HEK293 (cell line): Measurements from ENCODE around the gene GALNT6.
"Not testable (repeated sequence)": the region's sequence is repeated elsewhere in the genome, so short reads cannot be mapped to it uniquely, and the experiment has no call there.

ENCODE experiments used
- CTCF ChIA-PET: fragments of 350-600 bp; formaldehyde crosslinking; extraction: SDS; loops from one replicate; lab custom pipeline; 2021; ENCODE audit warnings: antibody characterized with exemption; lab: Yijun Ruan, JAX
- POLR2A ChIA-PET: fragments of 300-600 bp; formaldehyde crosslinking; extraction: SDS; loops from one replicate; lab custom pipeline; 2020; ENCODE audit warnings: antibody characterized with exemption, inconsistent platforms; lab: Yijun Ruan, JAX
- H3K27ac ChIP-seq: fragments of 200-500 bp; sonication (Bioruptor generic); 2 replicates; pipeline ENCODE4 v1.5.1; 2014; ENCODE audit warnings: low read depth, low read length, control low read depth, inconsistent platforms; ENCODE audit errors: extremely low read depth
- H3K36me3 ChIP-seq, 2 experiments: fragments of 200-500 bp in 1 of 2; sonication (Bioruptor generic) in 1 of 2; 1 replicate in 1 of 2; 2 replicates in 1 of 2; pipeline ENCODE4 v1.5.1; 2014 to 2017; ENCODE audit warnings: inconsistent platforms in 2 of 2, low read length in 2 of 2; ENCODE audit not compliant: control insufficient read depth in 2 of 2, insufficient read depth in 1 of 2
- H3K4me1 ChIP-seq: fragments of 200-500 bp; sonication (Bioruptor generic); 2 replicates; pipeline ENCODE4 v1.5.1; 2014; ENCODE audit warnings: mild to moderate bottlenecking, low read length, inconsistent platforms; ENCODE audit not compliant: control insufficient read depth, insufficient read depth
- H3K4me3 ChIP-seq: 2 replicates; pipeline ENCODE4 v1.5.1; 2011; ENCODE audit warnings: low read depth, mild to moderate bottlenecking, control low read depth, low read length, moderate library complexity
- H3K9me3 ChIP-seq: fragments of 200-500 bp; sonication (Bioruptor generic); 2 replicates; pipeline ENCODE4 v1.5.1; 2014; ENCODE audit warnings: low read depth, low read length, inconsistent platforms; ENCODE audit not compliant: control insufficient read depth, insufficient read depth
- HOXA7 ChIP-seq: sonication (generic); formaldehyde crosslinking; IDR thresholded peaks from 2 replicates; pipeline ENCODE4 v1.8.1; 2022; ENCODE audit warnings: missing genetic modification reagents, borderline replicate concordance
- KLF8 ChIP-seq: fragments of 450-650 bp; formaldehyde crosslinking; IDR thresholded peaks from 2 replicates; pipeline ENCODE4 v1.5.1; 2016; ENCODE audit warnings: missing biosample characterization, missing genetic modification characterization
- PRDM1 ChIP-seq: fragments of 450-650 bp; formaldehyde crosslinking; IDR thresholded peaks from 2 replicates; pipeline ENCODE4; 2016; ENCODE audit warnings: missing biosample characterization, missing genetic modification characterization
- SP7 ChIP-seq: fragments of 450-650 bp; formaldehyde crosslinking; IDR thresholded peaks from 2 replicates; pipeline ENCODE4 v1.5.1; 2016; ENCODE audit warnings: missing biosample characterization, missing genetic modification characterization
- ZBTB17 ChIP-seq: fragments of 450-650 bp; formaldehyde crosslinking; IDR thresholded peaks from 2 replicates; pipeline ENCODE4 v1.5.1; 2016; ENCODE audit warnings: missing biosample characterization, missing genetic modification characterization
- ZBTB20 ChIP-seq: fragments of 450-650 bp; formaldehyde crosslinking; IDR thresholded peaks from 2 replicates; pipeline ENCODE4 v1.5.1; 2016; ENCODE audit warnings: missing biosample characterization, missing genetic modification characterization
- ZIC2 ChIP-seq: fragments of 450-650 bp; formaldehyde crosslinking; IDR thresholded peaks from 2 replicates; pipeline ENCODE4 v1.5.1; 2016; ENCODE audit warnings: missing biosample characterization, missing genetic modification characterization
- ZNF2 ChIP-seq: fragments of 450-650 bp; formaldehyde crosslinking; IDR thresholded peaks from 2 replicates; pipeline ENCODE4 v1.5.1; 2016; ENCODE audit warnings: missing biosample characterization, missing genetic modification characterization
- ZNF350 ChIP-seq: fragments of 450-650 bp; formaldehyde crosslinking; IDR thresholded peaks from 2 replicates; pipeline ENCODE4 v1.5.0; 2017; ENCODE audit warnings: missing biosample characterization, mild to moderate bottlenecking, missing genetic modification characterization
- ZNF366 ChIP-seq: fragments of 450-650 bp; formaldehyde crosslinking; conservative IDR thresholded peaks from 2 replicates; pipeline ENCODE4 v1.5.1; 2016; ENCODE audit warnings: missing biosample characterization, missing genetic modification characterization
- ZNF473 ChIP-seq: fragments of 450-650 bp; formaldehyde crosslinking; IDR thresholded peaks from 2 replicates; pipeline ENCODE4 v1.5.1; 2017; ENCODE audit warnings: missing biosample characterization, missing genetic modification characterization
- ZNF600 ChIP-seq: fragments of 450-650 bp; formaldehyde crosslinking; IDR thresholded peaks from 2 replicates; pipeline ENCODE4 v1.5.1; 2016; ENCODE audit warnings: missing biosample characterization, missing genetic modification characterization
- ZNF629 ChIP-seq: fragments of 450-650 bp; formaldehyde crosslinking; IDR thresholded peaks from 2 replicates; pipeline ENCODE4 v1.5.1; 2017; ENCODE audit warnings: missing biosample characterization, missing genetic modification characterization
- ZNF654 ChIP-seq: fragments of 450-650 bp; formaldehyde crosslinking; IDR thresholded peaks from 2 replicates; pipeline ENCODE4 v1.5.1; 2016; ENCODE audit warnings: low read depth, missing biosample characterization, missing genetic modification characterization
- TF ChIP-seq, protein P1 (sequence below): fragments of 450-650 bp; formaldehyde crosslinking; IDR thresholded peaks from 2 replicates; pipeline ENCODE4 v1.5.1; 2016; ENCODE audit warnings: missing biosample characterization, missing genetic modification characterization
- TF ChIP-seq, protein P2 (sequence below): fragments of 450-650 bp; formaldehyde crosslinking; optimal IDR thresholded peaks from 2 replicates; pipeline ENCODE3; 2016; ENCODE audit warnings: missing biosample characterization, mild to moderate bottlenecking, missing genetic modification characterization
- TF ChIP-seq, protein P3 (sequence below): fragments of 450-650 bp; formaldehyde crosslinking; IDR thresholded peaks from 2 replicates; pipeline ENCODE4 v1.5.1; 2016; ENCODE audit warnings: missing biosample characterization, missing genetic modification characterization
- TF ChIP-seq, protein P4 (sequence below): fragments of 450-650 bp; formaldehyde crosslinking; IDR thresholded peaks from 2 replicates; pipeline ENCODE4 v1.5.1; 2016; ENCODE audit warnings: missing biosample characterization, missing genetic modification characterization
- TF ChIP-seq, protein P5 (sequence below): fragments of 450-650 bp; formaldehyde crosslinking; IDR thresholded peaks from 2 replicates; pipeline ENCODE4 v1.5.1; 2016; ENCODE audit warnings: missing biosample characterization, missing genetic modification characterization, low read depth

Gene GALNT6

DNA sequence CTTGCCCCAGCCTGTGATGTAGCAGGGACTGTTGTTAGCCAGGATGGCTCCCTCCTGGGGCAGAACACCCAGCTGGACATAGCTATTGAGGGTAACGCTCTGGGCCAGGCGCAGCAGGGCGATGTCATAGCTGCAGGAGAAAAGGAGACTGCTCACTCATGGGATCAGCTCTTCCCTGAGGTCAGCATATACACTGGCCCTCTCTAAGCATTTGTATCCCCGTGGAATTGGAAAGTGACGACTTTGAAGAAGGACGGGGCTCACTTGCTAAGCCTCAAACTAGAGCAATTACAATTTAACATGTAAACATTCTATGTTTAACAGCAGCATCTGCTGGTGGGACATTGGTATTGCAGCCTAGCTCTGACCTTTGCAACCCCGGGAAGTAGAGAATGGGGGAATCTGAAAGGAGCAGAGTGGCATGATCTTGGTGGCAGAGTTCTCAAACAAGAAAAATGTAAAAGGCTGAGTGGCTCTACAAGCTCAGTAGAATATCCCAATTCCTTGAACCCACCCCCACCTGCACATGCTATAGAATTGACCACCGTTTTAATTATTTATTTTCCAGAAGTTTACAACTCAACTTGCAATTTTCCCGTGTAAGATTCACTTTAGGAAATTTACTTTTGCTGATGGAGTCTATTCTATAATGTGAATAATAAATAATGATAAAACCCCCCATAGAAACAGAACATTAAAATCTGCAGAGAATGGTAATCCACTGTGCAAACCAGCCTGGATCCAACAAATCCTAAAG lies 49.8 kb downstream of the GALNT6 start (continued):
- TF ChIP-seq ZNF654 (tag by site-specific recombination) = peak; percentile 99
- TF ChIP-seq ZBTB20 (tag by site-specific recombination) = no peak
- peak; percentile 80 for TF ChIP-seq ZBTB17 (tag by site-specific recombination)
- TF ChIP-seq ZNF2 (tag by site-specific recombination) = peak; percentile 99
- TF ChIP-seq, protein P1, sequence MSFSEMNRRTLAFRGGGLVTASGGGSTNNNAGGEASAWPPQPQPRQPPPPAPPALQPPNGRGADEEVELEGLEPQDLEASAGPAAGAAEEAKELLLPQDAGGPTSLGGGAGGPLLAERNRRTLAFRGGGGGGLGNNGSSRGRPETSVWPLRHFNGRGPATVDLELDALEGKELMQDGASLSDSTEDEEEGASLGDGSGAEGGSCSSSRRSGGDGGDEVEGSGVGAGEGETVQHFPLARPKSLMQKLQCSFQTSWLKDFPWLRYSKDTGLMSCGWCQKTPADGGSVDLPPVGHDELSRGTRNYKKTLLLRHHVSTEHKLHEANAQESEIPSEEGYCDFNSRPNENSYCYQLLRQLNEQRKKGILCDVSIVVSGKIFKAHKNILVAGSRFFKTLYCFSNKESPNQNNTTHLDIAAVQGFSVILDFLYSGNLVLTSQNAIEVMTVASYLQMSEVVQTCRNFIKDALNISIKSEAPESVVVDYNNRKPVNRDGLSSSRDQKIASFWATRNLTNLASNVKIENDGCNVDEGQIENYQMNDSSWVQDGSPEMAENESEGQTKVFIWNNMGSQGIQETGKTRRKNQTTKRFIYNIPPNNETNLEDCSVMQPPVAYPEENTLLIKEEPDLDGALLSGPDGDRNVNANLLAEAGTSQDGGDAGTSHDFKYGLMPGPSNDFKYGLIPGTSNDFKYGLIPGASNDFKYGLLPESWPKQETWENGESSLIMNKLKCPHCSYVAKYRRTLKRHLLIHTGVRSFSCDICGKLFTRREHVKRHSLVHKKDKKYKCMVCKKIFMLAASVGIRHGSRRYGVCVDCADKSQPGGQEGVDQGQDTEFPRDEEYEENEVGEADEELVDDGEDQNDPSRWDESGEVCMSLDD (tag by site-specific recombination) = 0 out of 2 replicates have a peak, but pooled peaks have one; percentile 39
- TF ChIP-seq SP7 (tag by site-specific recombination) = peak; percentile 45
- TF ChIP-seq ZNF600 (tag by site-specific recombination) = peak; percentile 93
- peak; percentile 46; the same call in 1 of the 2 replicates for TF ChIP-seq ZIC2 (tag by site-specific recombination)
- no peak for TF ChIP-seq HOXA7 (CRISPR knock-in tag)
- no peak for TF ChIP-seq ZNF350
- peak; percentile 43; the same call in 1 of the 2 replicates for TF ChIP-seq ZNF629 (tag by site-specific recombination)
- TF ChIP-seq ZNF366 (tag by site-specific recombination) = 0 out of 2 replicates have a peak, but pooled peaks have one; percentile 52
- TF ChIP-seq KLF8 = no peak
- no peak for TF ChIP-seq ZNF473 (tag by site-specific recombination)
- TF ChIP-seq, protein P2, sequence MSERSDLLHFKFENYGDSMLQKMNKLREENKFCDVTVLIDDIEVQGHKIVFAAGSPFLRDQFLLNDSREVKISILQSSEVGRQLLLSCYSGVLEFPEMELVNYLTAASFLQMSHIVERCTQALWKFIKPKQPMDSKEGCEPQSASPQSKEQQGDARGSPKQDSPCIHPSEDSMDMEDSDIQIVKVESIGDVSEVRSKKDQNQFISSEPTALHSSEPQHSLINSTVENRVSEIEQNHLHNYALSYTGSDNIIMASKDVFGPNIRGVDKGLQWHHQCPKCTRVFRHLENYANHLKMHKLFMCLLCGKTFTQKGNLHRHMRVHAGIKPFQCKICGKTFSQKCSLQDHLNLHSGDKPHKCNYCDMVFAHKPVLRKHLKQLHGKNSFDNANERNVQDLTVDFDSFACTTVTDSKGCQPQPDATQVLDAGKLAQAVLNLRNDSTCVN (tag by site-specific recombination) = no peak
- peak; percentile 92 for TF ChIP-seq PRDM1
- TF ChIP-seq, protein P3, sequence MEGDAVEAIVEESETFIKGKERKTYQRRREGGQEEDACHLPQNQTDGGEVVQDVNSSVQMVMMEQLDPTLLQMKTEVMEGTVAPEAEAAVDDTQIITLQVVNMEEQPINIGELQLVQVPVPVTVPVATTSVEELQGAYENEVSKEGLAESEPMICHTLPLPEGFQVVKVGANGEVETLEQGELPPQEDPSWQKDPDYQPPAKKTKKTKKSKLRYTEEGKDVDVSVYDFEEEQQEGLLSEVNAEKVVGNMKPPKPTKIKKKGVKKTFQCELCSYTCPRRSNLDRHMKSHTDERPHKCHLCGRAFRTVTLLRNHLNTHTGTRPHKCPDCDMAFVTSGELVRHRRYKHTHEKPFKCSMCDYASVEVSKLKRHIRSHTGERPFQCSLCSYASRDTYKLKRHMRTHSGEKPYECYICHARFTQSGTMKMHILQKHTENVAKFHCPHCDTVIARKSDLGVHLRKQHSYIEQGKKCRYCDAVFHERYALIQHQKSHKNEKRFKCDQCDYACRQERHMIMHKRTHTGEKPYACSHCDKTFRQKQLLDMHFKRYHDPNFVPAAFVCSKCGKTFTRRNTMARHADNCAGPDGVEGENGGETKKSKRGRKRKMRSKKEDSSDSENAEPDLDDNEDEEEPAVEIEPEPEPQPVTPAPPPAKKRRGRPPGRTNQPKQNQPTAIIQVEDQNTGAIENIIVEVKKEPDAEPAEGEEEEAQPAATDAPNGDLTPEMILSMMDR (tag by site-specific recombination) = peak; percentile 81

DNA sequence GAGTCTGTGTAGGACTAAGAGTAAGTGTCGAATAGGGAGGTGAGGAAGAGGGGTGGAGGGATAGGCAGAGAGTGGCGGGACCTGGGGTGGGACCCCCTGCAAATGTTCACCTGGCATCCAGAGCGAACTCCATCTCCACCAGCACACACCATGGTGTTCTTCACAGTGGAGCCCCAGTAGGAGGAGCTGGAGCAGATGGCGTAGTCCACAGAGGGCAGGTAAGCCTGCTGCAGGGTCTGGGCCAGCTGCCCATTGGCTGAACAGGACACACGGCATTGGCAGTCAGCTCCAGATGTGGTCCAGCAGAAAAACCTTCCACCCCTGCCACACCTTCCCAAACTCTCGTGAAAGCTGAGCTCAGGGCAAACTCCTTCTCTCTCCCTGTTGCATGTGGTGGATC lies 51.5 kb downstream of the GALNT6 start:
- H3K4me3 ChIP-seq = no peak overlapping the region
- H3K27ac ChIP-seq = no peak overlapping the region
- TF ChIP-seq, protein P4, sequence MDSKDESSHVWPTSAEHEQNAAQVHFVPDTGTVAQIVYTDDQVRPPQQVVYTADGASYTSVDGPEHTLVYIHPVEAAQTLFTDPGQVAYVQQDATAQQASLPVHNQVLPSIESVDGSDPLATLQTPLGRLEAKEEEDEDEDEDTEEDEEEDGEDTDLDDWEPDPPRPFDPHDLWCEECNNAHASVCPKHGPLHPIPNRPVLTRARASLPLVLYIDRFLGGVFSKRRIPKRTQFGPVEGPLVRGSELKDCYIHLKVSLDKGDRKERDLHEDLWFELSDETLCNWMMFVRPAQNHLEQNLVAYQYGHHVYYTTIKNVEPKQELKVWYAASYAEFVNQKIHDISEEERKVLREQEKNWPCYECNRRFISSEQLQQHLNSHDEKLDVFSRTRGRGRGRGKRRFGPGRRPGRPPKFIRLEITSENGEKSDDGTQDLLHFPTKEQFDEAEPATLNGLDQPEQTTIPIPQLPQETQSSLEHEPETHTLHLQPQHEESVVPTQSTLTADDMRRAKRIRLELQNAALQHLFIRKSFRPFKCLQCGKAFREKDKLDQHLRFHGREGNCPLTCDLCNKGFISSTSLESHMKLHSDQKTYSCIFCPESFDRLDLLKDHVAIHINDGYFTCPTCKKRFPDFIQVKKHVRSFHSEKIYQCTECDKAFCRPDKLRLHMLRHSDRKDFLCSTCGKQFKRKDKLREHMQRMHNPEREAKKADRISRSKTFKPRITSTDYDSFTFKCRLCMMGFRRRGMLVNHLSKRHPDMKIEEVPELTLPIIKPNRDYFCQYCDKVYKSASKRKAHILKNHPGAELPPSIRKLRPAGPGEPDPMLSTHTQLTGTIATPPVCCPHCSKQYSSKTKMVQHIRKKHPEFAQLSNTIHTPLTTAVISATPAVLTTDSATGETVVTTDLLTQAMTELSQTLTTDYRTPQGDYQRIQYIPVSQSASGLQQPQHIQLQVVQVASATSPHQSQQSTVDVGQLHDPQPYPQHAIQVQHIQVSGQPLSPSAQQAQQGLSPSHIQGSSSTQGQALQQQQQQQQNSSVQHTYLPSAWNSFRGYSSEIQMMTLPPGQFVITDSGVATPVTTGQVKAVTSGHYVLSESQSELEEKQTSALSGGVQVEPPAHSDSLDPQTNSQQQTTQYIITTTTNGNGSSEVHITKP (tag by site-specific recombination) = 0 out of 2 replicates have a peak, but pooled peaks have one; percentile 38
- TF ChIP-seq, protein P5, sequence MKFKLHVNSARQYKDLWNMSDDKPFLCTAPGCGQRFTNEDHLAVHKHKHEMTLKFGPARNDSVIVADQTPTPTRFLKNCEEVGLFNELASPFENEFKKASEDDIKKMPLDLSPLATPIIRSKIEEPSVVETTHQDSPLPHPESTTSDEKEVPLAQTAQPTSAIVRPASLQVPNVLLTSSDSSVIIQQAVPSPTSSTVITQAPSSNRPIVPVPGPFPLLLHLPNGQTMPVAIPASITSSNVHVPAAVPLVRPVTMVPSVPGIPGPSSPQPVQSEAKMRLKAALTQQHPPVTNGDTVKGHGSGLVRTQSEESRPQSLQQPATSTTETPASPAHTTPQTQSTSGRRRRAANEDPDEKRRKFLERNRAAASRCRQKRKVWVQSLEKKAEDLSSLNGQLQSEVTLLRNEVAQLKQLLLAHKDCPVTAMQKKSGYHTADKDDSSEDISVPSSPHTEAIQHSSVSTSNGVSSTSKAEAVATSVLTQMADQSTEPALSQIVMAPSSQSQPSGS (tag by site-specific recombination) = no peak
- TF ChIP-seq, all 188 proteins: peak for 1
- POLR2A ChIA-PET = interaction anchor here (1.5 to 1.8 kb wide), 2 partner anchors 101 to 514 kb away, joined by 4 to 5 read pairs; partner anchors contain the start of gene DAZAP2
- Histone ChIP-seq H3K36me3 (no peaks in the 10 kb centered on the region), H3K9me3 (no peaks in the 10 kb centered on the region), H3K4me1 (no peaks in the 10 kb centered on the region)
- CTCF ChIA-PET = interaction anchor here (1.5 to 3.3 kb wide), 3 partner anchors 10 to 831 kb away, joined by 7 to 40 read pairs (median 14); no protein-coding TSS in a partner anchor

DNA sequence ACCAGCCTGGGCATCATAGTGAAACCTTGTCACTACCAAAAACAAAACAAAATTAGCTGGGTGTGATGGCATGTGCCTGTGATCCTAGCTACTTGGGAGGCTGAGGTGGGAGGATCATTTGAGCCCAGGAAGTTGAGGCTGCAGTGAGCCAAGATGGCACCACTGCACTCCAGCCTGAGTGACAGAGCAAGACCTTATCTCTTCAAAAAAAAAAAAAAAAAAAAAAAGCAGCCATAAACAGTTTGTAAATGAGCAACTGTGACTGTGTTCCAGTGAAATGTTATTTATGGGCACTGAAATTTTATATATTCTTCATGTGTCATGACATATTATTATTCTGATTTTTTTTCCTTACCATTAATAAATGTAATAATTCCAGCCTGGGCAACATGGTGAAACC lies 53.9 kb downstream of the GALNT6 start:
- CTCF ChIA-PET = interaction anchor here (0.8 kb wide), 1 partner anchor 83 kb away, joined by 4 read pairs; no protein-coding TSS in a partner anchor

More for the DNA sequence above, 53.9 kb downstream of the GALNT6 start:
- H3K9me3 ChIP-seq, H3K27ac ChIP-seq, POLR2A ChIA-PET, H3K36me3 ChIP-seq, H3K4me3 ChIP-seq, H3K4me1 ChIP-seq: not testable (repeated sequence)
